ENCODE results near the gene ITGA11. TPM values are rescaled to one million over a fixed set of nuclear protein-coding genes. Genes with fewer than 3 reads are reported as not detected.

The ITGA11 gene
- total RNA-seq, 1 donor from 2014 or later, result 2.6 TPM

DNA sequence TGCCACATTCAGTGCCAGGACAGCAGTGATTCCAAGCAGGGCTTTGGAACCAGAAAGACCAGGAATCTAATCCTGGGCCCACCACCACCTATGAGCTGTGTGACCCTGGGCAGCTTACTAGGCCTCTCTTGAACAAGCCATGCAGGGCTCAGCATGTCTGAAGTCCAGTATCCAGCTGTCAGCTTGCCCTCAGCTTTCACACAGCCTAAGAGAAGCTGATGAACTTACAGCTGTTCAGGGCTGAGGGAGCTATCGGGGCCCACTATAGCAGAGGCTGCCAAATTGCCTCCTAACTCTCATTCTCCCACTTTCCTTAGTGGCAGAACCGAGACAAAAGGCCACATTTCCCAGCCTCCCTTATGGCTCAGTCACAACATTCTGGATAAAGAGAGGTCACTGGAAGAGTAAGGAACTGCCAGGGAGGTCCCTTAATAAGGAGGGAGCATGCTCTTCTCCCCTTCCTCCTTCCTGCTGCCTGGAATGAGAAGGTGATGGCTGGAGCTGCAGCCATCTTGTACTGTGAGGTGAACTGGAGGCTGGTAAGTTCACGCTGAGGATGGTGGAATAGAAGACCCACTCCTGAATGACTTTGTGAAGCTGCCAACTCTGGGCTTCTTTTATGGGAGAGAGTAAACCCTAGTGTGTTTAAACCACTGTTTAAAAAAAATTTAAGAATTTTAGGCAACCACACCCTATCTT is 120.0 kb downstream of the ITGA11 start:
- DNase-seq (ENCODE audit: low spot score), result no peak

DNA sequence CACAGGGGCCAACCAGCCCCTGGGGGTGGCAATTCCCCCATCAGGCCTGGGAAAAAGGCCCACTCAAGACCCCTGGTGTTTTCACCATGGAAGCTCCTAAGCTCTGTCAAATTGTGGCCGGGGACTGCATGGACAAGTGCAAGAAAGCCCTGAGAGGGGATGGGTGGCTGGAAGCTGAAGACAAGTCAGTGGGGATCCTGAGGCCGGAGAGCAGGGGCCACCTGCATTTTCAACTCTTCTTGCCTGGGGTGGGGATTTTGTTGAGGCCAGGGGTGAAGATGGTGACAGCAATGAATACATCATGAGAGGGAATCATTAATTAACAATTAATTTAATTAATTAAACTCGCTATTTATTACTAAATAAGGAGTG is 120.5 kb downstream of the ITGA11 start:
- no peak for DNase-seq (ENCODE audit: low spot score)

DNA sequence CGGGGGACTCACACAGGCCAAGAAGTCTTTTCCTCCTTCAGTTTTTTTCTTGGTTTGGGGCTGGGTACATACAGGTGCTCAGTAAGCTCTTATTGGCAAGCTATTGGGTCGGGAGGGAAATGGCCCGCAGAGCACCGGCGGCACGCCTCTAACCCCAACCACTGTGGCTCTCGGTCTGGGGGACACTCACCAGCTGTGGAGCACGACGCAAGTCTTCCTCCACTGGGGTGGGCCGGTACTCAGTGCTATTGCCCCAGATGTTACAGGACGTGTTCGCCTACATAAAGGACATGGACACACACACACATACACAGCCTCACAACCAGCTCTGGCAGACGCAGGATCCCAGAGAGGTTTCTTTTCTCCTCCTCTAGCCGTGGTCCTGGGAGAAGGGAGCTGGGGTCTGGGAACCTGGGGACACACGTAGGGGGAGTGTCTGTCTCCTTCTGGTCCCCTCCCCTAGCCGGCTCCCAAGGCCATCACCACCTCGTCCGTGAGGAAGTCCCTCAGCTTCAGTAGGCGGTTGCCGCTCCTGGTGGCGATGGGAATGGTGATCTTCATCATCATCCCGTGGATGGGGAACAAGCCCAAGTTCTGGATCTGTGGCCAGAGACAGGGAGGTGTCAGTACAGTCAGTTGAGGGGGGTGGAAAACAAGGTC is 121.0 kb downstream of the ITGA11 start:
- no peak for DNase-seq (ENCODE audit: low spot score)

DNA sequence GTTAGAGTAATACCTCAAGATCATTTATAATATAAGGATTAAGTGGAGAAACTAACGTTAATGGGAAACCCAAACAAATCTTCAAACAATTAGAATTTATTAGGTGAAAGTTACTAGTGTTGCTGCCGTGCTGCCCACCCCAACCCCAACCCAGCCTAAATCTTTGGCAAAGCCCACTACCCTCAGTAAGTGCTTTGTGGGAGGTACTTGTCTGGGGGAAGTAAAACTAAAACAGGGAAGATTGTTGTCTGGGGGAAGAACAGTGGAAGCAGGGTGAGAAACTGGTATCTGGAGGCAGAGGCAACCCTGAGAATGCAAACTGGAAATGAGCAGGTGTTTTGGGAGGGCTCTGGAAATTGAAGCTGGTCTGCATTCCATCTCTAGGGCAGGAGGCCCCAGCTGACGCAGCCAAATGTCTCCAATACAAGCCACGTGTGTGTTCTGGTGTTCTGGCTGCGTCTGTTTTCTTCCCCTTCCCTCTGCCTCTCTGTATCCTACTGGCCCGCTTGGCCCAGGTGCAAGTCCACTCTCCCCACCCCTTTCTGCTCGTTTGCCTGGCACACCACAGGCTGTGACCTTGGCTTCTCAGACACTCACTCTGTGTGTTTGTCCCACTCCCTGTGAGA is 121.7 kb downstream of the ITGA11 start:
- peak; percentile 31 for DNase-seq (ENCODE audit: low spot score)

DNA sequence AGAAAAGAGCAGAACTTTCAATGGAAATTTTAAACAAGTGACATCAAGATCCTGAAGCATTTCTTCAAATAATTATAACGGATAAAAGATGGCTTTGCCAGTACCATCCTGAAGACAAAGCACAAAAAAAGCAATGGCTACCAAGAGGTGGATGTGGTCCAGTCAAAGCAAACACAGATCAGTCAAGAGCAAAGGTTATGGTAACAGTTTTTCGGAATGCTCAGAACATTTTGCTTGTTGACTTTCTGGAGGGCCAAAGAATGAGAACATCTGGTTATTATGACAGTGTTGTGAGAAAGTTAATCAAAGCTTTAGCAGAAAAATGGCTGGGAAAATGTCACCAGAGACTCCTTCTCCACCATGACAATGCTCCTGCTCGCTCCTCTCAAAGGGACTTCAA is 122.9 kb downstream of the ITGA11 start:
- peak; percentile 0 for DNase-seq (ENCODE audit: low spot score)

DNA sequence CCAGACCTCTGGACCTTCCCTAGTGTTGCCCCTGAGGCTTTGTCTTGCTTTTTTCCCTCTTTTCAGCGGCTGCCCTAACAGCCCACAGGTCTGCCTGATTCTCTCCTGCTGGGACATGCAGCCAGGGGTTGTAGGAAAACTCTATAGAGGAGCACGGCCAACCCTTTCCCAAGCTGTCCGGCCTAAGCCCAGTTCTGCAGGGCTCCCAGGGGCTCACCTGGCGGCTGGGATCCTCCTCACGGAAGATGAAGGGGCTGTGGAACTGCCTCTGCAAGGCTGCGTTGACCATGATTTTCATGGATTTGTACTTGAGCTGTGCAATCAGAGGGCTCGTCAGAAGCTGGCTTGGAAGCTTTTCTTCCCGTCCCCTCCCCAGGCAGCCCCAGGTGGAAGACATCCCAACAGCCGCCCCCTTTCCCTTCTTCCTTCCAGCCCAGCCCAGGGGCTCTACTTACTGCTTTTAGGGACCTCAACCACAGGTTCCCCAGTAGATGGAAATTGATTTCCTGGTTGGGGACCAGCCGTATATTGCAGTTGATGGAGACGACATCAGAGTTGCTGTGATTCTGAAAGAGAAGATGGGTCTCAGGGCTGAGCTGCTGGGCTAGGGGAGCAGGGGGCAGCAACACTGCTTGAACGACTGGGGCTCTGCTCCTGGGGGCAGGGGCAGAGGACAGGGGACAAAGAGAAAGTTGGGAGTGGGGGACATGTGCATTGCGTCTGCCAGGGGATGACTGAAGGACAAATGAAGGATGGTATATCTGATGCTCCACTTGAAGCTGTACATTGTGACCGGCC is 124.6 kb downstream of the ITGA11 start:
- DNase-seq (ENCODE audit: low spot score), result peak; percentile 8

DNA sequence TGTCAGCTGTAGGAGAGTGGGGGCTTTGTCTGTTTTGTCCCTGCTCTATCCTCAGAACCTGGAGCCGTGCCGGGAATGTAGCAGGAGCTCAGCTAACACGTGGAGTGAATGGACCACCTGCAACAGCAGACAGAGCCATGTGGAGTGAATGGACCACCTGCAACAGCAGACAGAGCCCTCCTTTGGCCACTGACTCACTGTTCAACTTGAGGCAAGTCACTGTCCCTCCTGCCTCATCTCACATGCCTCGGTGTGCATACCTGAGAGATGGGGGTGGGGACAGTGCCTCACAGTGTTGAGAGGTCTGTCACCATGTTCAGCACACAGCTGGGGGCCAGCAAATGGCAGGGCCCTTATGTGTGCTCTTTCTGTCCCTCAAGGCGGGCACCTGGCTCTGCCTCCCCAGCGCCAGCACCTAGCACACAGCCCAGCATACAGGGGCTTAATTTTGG is 126.5 kb downstream of the ITGA11 start:
- peak; percentile 8 for DNase-seq (ENCODE audit: low spot score)

DNA sequence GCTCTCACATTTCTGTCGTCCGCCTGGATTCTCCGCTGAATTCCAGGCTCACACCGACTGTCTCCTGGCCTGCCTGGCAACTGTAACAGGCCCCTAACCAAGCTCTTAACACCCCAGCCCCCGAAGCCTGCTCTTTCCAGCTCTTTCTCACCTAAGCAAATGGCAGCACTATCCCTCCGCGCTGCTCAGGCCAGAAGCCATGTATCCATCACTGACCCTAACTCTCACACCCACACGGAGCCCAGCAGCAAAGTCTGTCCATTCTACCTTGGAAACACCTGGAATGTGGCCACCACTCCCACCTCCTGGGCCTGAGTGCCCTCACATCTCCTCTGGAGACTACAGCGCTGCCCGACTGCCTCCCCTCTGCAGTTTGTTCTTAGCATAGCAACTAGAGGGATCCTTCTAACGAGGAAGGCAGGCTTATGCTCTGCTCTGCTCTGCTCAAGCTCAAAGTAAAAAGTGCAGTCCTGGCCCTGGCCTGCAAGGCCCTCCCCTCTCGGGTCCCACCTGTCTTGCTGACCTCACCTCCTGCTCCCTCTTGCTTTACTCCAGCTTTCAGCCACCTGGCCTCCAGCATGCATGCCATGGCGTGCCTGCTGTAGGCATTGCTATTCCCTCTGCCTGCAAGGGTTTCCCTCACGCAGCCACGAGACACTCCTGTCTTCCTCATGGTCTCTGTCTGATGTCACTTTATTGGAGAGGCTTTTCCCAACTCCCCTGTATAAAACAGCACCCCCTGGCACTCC is 127.2 kb downstream of the ITGA11 start:
- peak; percentile 6 for DNase-seq (ENCODE audit: low spot score)

DNA sequence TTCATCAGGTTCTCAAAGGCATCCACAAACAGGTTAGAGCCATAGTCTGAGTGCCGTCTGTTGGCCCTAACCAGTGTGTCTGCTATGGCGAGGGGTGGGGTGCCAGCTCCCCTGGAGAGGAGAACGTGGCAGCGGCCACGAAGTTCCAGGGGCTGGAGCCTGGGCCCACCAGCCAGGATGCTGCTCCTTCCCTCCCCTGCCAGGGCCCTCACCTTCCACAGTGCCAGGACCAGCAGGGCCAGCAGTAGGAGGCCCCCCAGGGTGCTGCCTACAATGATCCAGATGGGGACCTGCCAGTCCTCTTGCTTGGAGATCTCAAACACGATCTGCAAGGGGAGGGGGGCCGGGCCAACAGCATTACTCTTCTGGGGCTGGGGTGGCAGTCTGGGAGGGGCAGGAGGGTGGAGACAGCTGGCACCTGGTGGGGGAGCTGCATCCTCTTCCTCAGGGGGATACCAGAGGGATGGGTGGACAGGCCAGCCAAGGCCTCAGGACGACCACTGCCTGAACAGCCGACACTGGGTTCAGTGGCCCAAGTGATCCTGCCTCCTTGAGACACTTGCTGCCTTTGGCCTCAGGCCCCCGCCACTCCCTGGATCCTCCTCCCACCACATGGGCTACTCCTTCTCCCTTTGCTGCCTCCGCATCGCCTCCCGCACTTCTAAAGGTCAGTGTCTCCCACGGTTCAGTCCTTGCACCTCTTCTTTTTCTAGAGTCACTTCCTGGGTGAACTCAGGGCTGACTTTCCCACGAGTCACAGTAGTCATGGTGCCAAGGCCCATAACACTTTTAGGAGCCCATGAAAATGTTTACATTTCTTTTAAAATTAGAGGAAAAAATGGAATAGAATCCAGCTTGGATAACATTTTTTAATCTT is 128.2 kb downstream of the ITGA11 start:
- peak; percentile 8 for DNase-seq (ENCODE audit: low spot score)

DNA sequence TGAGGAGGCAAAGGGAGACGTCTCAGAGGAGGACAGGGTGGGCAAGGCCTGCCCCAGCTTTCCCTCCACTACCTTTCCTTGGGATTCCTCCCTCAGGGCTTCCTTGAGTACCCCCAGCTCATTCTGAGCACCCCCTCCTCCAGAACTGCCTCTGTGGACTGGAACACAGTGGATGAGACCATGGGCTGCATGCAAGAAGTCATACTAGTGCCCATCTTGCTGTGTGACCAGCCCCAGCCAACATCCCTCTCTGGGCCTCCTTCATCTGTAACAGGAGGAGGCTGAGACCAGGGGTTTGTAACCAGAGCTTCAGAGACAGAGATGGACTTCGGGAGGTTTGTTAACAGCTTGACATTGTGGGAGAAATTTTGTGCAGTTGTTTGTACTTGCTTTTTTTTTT is 128.8 kb downstream of the ITGA11 start:
- peak; percentile 2 for DNase-seq (ENCODE audit: low spot score)

DNA sequence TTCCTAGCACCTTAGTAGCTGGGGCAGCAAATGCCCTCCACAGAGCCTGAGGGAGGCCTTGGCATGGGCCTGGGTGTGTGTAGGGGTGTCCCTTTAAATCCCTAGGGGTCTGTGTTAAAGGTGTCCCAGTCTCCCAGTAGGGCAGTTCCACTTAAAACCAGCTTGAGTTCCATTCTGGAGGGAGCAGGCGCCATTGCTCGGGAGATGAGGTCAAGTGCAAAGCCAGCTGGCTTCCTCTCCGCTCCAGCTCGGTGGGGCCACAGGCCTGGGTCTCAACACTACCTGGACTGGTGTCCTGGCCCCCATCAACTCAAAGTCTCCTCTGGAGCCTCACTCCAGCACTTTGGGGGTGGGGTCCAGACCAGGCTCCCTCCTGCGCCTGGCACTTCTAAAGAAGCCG is 129.2 kb downstream of the ITGA11 start:
- peak; percentile 6 for DNase-seq (ENCODE audit: low spot score)

DNA sequence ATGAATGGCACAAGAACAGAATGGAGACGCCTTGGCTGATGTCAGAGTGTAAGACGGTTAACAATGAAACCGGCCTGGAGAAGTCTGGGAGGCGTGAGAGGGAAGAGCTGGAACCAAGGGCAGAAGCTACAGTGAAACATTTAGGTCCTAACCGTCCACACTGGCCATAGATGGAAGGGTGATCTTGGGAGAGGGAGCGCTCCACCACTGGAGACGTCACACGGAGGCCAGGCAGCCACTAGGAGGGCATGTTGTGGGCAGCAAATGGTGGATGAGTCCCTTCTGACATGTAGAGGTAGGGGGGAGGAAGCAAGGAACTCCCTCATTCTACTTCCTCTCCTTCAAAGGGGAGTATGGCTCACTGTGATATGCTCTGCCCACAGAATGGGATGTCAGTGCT is 130.7 kb downstream of the ITGA11 start:
- DNase-seq (ENCODE audit: low spot score), result peak; percentile 4

DNA sequence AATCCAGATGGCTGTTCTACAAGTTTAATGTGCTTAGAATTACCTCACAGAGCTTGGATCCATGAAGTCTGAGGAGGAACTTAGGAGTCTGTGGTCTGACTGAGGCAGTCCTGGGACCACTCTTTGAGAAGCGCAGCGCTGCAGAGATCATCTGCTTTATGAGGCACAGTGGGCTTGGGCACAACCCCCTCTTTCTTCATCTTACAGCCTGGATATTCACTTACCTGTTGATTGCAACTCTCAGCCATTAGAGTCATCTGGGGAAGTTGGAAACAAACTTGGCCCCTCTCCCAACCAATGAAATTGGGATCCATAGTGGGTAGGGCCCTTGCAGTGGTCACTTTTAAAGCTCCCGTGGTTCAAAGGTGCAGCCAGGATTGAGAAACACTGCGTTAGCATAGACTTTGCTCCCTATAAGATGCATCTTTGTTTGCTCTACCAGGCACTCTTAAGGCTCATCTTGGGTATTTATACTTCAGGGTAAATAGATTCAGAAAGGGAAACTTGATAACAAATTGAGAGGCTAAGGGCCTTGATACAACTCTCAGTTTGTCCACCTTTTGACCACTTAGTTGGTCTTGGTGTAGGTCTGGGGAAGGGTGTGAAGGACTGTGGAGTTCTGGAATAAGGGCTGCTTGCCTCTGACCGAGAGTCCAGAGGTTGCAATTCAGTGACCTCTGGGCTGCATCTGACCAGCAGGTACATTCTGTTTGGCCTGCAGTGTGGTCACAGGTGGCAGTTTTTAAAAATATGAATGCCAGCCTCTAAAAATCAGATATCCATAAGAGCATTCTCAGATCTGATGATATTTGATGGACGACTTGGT is 131.6 kb downstream of the ITGA11 start:
- peak; percentile 23 for DNase-seq (ENCODE audit: low spot score)

DNA sequence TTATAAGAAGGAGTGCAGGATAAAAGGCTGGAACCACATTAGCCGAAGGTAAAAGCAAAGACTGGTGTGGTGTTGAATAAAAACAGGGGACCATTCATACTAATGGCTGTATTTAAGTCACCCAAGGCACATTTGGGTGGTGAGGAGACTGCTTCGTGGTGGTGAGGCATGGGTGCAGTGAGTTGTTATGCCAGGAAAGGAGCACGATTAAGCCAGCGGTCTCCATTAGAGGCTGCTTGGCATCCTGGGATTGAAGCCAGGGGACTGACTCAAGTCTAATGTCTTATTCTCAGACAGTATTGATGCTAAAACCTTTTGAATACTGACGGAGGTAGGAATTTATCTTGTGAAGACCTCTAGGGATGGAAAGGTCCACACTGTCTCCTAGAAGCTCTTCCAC is 132.5 kb downstream of the ITGA11 start:
- DNase-seq (ENCODE audit: low spot score), result peak; percentile 3

DNA sequence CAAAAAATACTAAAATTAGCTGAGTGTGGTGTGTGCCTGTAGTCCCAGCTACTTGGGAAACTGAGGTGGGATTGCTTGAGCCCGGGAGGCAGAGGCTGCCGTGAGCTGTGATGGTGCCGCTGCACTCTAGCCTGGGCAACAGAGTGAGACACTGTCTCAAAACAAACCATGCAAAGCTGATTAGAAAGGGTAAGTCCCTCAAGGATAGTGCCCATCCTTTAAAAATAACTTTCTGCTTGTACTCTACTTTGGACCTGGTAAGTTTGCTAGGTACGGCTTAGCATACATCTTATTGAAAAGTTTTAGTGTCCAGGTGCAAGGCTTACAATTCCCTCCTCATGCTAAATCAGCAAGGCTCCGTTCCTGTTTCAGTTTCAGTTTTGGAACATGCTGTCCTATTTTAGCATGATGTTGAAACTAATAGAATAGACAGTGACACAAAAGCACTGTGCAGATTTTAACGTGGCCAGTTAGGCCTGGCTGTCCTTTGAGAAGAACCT is 133.0 kb downstream of the ITGA11 start:
- peak; percentile 10 for DNase-seq (ENCODE audit: low spot score)

DNA sequence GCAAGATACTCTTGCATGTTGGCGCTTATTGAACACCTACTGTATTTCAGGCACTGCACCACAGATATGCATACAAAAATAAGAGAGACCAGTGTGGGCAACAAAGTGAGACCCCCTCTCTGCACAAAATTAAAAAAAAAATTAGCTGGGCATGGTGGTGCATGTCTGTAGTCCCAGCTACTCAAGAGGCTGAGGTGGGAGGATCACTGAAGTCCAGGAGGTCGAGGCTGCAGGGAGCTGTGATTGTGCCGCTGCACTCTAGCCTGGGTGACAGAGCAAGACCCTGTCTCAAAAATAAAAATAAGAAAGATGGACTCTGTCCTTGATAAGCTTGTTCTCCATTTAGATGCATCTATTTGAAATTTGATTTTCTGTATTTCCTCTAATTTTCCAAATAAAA is 133.6 kb downstream of the ITGA11 start:
- peak; percentile 7 for DNase-seq (ENCODE audit: low spot score)

DNA sequence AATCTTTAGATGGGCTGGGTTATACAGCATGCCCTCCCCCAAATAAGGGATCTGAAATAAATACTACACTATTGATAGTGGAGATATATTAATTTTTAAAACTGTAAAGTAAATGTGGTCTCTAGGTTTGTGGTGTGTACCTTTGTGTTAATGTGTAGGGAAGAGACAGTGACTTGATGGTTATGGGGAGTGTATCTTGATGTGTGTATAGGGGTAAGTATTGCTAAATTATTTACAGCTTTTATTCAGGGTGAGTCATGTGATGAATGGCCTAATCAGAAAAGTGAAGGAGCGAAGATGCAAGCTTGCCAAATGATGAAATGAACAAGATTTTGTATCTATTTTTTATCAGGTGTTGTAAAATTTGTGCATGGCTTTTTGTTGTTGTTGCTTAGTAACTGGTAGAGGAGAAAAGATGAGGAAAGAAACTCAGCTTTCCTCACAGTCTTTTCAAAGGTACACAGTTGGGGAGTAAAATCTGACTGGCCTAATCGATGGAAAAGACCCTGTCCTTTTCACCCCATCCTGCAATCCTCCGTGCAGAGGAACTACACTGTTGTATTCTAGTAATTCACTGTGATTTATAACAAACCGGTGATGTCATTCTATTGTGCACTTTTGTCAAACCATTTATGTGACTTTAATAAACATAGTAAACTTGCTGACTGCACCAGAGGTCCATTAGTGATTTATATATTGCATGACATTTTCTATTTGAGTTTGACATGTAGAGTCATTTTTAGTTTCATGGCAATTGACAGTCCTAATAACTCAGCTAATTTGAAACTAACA is 136.8 kb downstream of the ITGA11 start:
- no peak for DNase-seq (ENCODE audit: low spot score)

DNA sequence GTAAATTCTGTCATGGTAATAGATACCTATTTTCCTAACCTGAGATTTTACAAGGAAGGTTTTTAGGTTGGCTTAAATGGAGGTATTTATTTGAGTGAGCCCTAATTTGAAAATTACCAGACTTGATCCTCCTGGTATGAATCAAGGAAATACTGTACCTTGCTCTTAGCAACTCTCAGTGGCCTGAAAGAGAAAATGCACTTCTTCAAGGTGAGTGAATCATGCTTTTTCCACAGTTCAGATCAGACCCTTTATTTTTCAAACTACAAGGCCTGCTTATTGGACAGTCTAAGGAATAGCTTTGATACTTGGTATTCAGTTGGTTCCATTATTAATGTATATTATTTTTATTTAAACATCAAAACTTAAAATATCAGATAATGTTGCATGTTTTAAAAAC is 139.0 kb downstream of the ITGA11 start:
- DNase-seq (ENCODE audit: low spot score), result no peak
